Measurements from ENCODE around the gene CFAP53. TPM values are rescaled to one million over a fixed set of nuclear protein-coding genes. Genes with fewer than 3 reads are reported as not detected.
A peak's percentile ranks its signal among the peaks of the same experiment; 100 is the strongest.

CFAP53 gene
- total and polyA plus RNA-seq, 2 of the 4 experiments (the other 2 are of a cell fraction): under 0.01 to 0.12 TPM

DNA sequence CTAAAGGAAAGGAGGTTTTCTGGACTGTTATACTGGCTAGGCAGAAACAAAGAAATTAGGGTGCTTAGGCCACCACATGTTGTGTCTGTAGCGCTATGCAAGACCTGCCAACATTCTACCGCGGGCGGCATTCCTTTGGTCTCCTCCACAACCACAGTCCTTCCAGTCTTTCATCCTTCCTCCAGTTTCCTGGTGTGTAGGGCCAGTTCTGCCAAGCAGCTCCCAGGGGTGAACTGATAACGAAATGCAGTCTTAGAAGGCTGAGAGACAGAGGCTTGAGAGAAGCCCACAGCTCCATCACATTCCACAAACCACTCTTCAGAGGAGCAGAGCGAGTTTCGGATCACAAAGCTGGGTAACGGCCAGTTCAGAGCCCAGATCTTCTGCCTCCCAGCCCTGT lies 40.6 kb upstream of the CFAP53 start:
- in situ Hi-C loops (cut with MboI; ENCODE audit: low sequenced_read_pairs) (no loop called here), intact Hi-C loops (cut with micrococcal nuclease) (no loop called here), dilution Hi-C loops (cut with HindIII; ENCODE audit: low sequenced_read_pairs, unreplicated experiment) (no loop called here)
- Histone ChIP-seq H3K27ac (ENCODE audit: insufficient read depth, low read length) (no peak overlapping the region), H3K9ac (ENCODE audit: low read depth, low read length) (no peak overlapping the region), H4K20me1 (ENCODE audit: insufficient read depth, low read length) (no peaks in the 10 kb centered on the region), H4K8ac (ENCODE audit: low read depth in 2 of 2, low read length in 2 of 2) (peak overlapping the region; percentile 28 to 88; a peak in 3 of 4 replicates), H3K36me3 (ENCODE audit: control insufficient read depth, insufficient read depth, low read length) (no peaks in the 10 kb centered on the region), H2BK5ac (ENCODE audit: low read depth, low read length, poor library complexity, severe bottlenecking) (no peak overlapping the region), H3K23ac (ENCODE audit: low read depth, low read length) (0 out of 2 replicates have a peak overlapping the region, but pooled peaks have one; percentile 4), H3K14ac (replicated peaks; ENCODE audit: low read depth, low read length) (no peak overlapping the region), H2AK5ac (ENCODE audit: low read depth, low read length) (peak overlapping the region; percentile 3; the same call in 1 of the 2 replicates), H3K4me2 (ENCODE audit: low read depth, low read length) (peak overlapping the region; percentile 58; the same call in 1 of the 2 replicates), H2BK120ac (ENCODE audit: low read depth, low read length) (no peak overlapping the region), H3K4me3 (ENCODE audit: insufficient read depth, low read depth, low read length) (no peak overlapping the region), H2BK20ac (ENCODE audit: low read depth, low read length) (no peak overlapping the region), H3K4me1 (ENCODE audit: control insufficient read depth, insufficient read depth, low read length) (peaks cover 3% of the 10 kb centered on the region; the same call in 1 of the 2 replicates), H2AK9ac (replicated peaks; ENCODE audit: low read depth, low read length, poor library complexity) (peak overlapping the region; percentile 84), H3K9me3 (ENCODE audit: control insufficient read depth, insufficient read depth, low read length) (no peaks in the 10 kb centered on the region), H3K79me1 (ENCODE audit: low read depth in 1 of 2, low read length in 2 of 2) (no peaks in the 10 kb centered on the region; a peak in 1 of 4 replicates), H3K9me1 (ENCODE audit: insufficient read depth, low read length) (0 out of 2 replicates have a peak, but pooled peaks cover 3% of the 10 kb centered on the region), H3K56ac (ENCODE audit: extremely low read depth, insufficient read depth, low read length) (no peak overlapping the region), H2BK15ac (ENCODE audit: low read depth, low read length) (no peak overlapping the region), H2AFZ (replicated peaks; ENCODE audit: low read length, poor library complexity) (peak overlapping the region; percentile 81), H3K4ac (ENCODE audit: low read depth, low read length) (no peak overlapping the region; the same call in 1 of the 2 replicates), H3K18ac (ENCODE audit: low read depth, low read length) (no peak overlapping the region), H4K91ac (ENCODE audit: insufficient read depth, low read depth, low read length) (no peak overlapping the region), H3K27me3 (ENCODE audit: control insufficient read depth, insufficient read depth, low read length) (peaks cover 3% of the 10 kb centered on the region), H4K5ac (ENCODE audit: low read depth, low read length) (peak overlapping the region; percentile 23; the same call in 1 of the 2 replicates)
- WGBS, 2 experiments (ENCODE audit: extremely low coverage in 2 of 2, insufficient read length in 1 of 2): no CpG with 5 or more reads among the region's 8 CpGs
- TF ChIP-seq, protein P1, sequence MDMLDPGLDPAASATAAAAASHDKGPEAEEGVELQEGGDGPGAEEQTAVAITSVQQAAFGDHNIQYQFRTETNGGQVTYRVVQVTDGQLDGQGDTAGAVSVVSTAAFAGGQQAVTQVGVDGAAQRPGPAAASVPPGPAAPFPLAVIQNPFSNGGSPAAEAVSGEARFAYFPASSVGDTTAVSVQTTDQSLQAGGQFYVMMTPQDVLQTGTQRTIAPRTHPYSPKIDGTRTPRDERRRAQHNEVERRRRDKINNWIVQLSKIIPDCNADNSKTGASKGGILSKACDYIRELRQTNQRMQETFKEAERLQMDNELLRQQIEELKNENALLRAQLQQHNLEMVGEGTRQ (IDR thresholded peaks at IDR 0.05; ENCODE audit: low read depth, low read length): no peak
- TF ChIP-seq, protein P2, sequence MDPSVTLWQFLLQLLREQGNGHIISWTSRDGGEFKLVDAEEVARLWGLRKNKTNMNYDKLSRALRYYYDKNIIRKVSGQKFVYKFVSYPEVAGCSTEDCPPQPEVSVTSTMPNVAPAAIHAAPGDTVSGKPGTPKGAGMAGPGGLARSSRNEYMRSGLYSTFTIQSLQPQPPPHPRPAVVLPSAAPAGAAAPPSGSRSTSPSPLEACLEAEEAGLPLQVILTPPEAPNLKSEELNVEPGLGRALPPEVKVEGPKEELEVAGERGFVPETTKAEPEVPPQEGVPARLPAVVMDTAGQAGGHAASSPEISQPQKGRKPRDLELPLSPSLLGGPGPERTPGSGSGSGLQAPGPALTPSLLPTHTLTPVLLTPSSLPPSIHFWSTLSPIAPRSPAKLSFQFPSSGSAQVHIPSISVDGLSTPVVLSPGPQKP (IDR thresholded peaks at IDR 0.05; ENCODE audit: borderline replicate concordance, low read depth, low read length): no peak
- no peak for TF ChIP-seq RAD21 (IDR thresholded peaks at IDR 0.05; ENCODE audit: low read length)
- TF ChIP-seq RFX5 (IDR thresholded peaks at IDR 0.05; ENCODE audit: low read depth, low read length): no peak
- no peak for TF ChIP-seq MXI1 (IDR thresholded peaks at IDR 0.05; ENCODE audit: borderline replicate concordance, low read depth, low read length)
- TF ChIP-seq NFE2L2 (IDR thresholded peaks at IDR 0.05; ENCODE audit: low read depth, low read length): no peak
- TF ChIP-seq SMC3 (IDR thresholded peaks at IDR 0.05; ENCODE audit: low read depth, low read length): no peak
- TF ChIP-seq CEBPB (IDR thresholded peaks at IDR 0.05; ENCODE audit: low read depth, low read length): no peak
- no peak for TF ChIP-seq POLR2A (IDR thresholded peaks at IDR 0.05; ENCODE audit: low read depth, low read length)
- CTCF ChIA-PET: no interaction called here
- POLR2A ChIA-PET (ENCODE audit: unreplicated experiment): interaction anchor here (0.5 kb wide), 1 partner anchor 68 kb away, joined by 3 read pairs; the partner anchor contains the start of gene SKA1
- DNase-seq (peak; percentile 16), ATAC-seq (ENCODE audit: low read depth) (no peak)
- BruUV-seq (replicated peaks): no TSS peak
